HUES6 (cell line): ENCODE measurements around the gene FBXW9.
"Not testable (repeated sequence)": the region's sequence is repeated elsewhere in the genome, so short reads cannot be mapped to it uniquely, and the experiment has no call there.

Source experiments
- H3K27ac ChIP-seq: 2 replicates; pipeline ENCODE4 v1.7.0; 2013; ENCODE audit warnings: low read depth, mild to moderate bottlenecking, low read length, inconsistent platforms
- H3K27me3 ChIP-seq: 2 replicates; pipeline ENCODE4 v1.6.1; 2013; ENCODE audit warnings: low read length; ENCODE audit not compliant: control insufficient read depth, insufficient read depth
- H3K36me3 ChIP-seq: 2 replicates; pipeline ENCODE4 v1.6.1; 2013; ENCODE audit warnings: low read length; ENCODE audit not compliant: control insufficient read depth, insufficient read depth
- H3K4me1 ChIP-seq: 2 replicates; pipeline ENCODE4 v1.6.1; 2013; ENCODE audit warnings: low read length; ENCODE audit not compliant: control insufficient read depth, insufficient read depth
- H3K4me3 ChIP-seq: 2 replicates; pipeline ENCODE4 v1.5.1; 2013; ENCODE audit warnings: low read depth, low read length
- H3K9ac ChIP-seq: one replicate; pipeline ENCODE4 v1.6.1; 2013; ENCODE audit warnings: mild to moderate bottlenecking, low read length
- H3K9me3 ChIP-seq: 2 replicates; pipeline ENCODE4 v1.6.1; 2013; ENCODE audit warnings: low read depth, low read length; ENCODE audit not compliant: control insufficient read depth, insufficient read depth

FBXW9 gene

GRCh38 chr19:12678039-12678438 is 18.4 kb downstream of the FBXW9 start:
- H3K27ac ChIP-seq, H3K4me3 ChIP-seq, H3K4me1 ChIP-seq, H3K9ac ChIP-seq, H3K9me3 ChIP-seq, H3K27me3 ChIP-seq: not testable (repeated sequence)
- H3K36me3 ChIP-seq: peaks cover 64% of the 10 kb centered on the region

- H3K4me3 ChIP-seq: no peak overlapping the region
- H3K4me1 ChIP-seq: no peaks in the 10 kb centered on the region
- H3K27ac ChIP-seq: no peak overlapping the region
- H3K36me3 ChIP-seq: peaks cover 69% of the 10 kb centered on the region
- H3K9ac ChIP-seq: no peak overlapping the region
- H3K9me3 ChIP-seq: no peaks in the 10 kb centered on the region
- no peaks in the 10 kb centered on the region for H3K27me3 ChIP-seq
These were observed 19.5 kb downstream of the FBXW9 start for GRCh38 chr19:12676928-12677327.

- no peaks in the 10 kb centered on the region for H3K4me1 ChIP-seq
- H3K9me3 ChIP-seq: no peaks in the 10 kb centered on the region
- H3K27me3 ChIP-seq: no peaks in the 10 kb centered on the region
- peaks cover 69% of the 10 kb centered on the region for H3K36me3 ChIP-seq
- H3K4me3 ChIP-seq: no peak overlapping the region
- no peak overlapping the region for H3K9ac ChIP-seq
- no peak overlapping the region for H3K27ac ChIP-seq
These were observed 20.0 kb downstream of the FBXW9 start for GRCh38 chr19:12676384-12676792.

GRCh38 chr19:12675940-12676339 is 20.5 kb downstream of the FBXW9 start:
- Histone ChIP-seq H3K4me1 (no peaks in the 10 kb centered on the region), H3K4me3 (no peak overlapping the region), H3K9ac (no peak overlapping the region), H3K36me3 (peaks cover 69% of the 10 kb centered on the region), H3K27ac (no peak overlapping the region), H3K9me3 (no peaks in the 10 kb centered on the region), H3K27me3 (no peaks in the 10 kb centered on the region)

DNA sequence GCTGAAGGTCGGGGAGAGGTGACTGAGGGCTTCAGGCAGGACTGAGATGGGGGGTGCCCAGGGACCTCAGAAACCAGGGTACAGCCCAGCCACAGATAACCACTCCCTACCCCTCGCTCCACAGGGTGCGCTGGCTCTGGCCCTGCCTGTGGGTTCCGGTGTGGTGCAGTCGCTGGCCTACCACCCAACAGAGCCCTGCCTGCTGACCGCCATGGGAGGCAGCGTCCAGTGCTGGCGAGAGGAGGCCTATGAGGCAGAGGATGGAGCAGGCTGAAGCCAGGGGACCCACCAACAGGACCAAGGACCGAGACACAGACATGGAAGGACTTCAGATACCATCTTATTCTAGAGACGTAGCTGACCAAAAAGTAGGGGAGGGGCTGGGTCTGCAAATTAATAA is 21.0 kb downstream of the FBXW9 start:
- Histone ChIP-seq H3K27me3 (no peaks in the 10 kb centered on the region), H3K4me3 (no peak overlapping the region), H3K36me3 (peaks cover 69% of the 10 kb centered on the region), H3K27ac (no peak overlapping the region), H3K9me3 (no peaks in the 10 kb centered on the region), H3K4me1 (0 out of 2 replicates have a peak, but pooled peaks cover 3% of the 10 kb centered on the region), H3K9ac (no peak overlapping the region)

DNA sequence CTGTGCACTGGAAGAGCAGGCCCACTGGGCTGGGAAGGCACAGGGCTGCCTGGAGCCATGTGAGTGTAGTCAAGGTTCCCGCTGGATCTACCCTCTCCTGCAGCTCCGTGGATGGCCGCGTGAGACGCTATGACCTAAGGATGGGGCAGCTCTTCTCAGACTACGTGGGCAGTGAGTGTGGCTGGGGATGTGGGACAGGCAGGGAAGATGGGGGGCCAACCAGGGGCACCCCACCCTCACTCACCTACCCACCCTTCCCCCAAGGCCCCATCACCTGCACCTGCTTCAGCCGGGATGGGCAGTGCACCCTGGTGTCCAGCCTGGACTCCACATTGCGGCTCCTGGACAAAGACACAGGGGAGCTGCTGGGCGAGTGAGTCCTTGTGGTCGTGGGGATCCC is 23.7 kb downstream of the FBXW9 start:
- Histone ChIP-seq H3K27me3 (no peaks in the 10 kb centered on the region), H3K9ac (no peak overlapping the region), H3K4me3 (no peak overlapping the region), H3K36me3 (peaks cover 45% of the 10 kb centered on the region), H3K4me1 (0 out of 2 replicates have a peak, but pooled peaks cover 6% of the 10 kb centered on the region), H3K9me3 (no peaks in the 10 kb centered on the region), H3K27ac (no peak overlapping the region)

DNA sequence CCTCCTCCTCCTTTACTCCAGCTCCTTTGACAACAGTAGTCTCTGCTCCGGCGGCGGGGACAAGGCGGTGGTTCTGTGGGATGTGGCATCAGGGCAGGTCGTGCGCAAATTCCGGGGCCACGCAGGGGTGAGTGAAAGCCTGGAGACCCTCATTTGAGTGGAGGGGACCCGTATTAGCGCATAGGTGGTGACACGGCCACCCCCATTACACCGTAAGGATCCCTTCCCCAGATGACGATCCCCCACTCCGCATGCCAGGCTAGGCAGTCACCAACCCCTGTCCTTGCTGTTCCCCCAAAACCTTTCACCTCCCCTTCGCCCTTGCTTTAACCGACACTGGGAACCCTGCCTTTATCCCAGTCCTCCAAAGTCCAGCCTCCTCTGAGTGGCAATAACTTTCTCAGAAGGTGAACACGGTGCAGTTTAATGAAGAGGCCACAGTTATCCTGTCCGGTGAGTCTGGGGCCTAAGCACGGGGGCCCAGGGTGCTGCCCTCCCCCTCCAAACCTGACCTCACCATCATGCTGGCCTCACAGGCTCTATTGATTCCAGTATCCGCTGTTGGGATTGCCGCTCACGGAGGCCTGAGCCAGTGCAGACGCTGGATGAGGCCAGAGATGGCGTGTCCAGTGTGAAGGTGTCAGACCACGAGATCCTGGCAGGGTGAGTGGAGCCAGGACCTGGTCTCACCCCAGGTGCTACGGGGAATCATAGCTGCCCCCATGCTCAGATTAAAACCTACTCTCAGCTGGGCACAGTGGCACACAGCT is 26.1 kb downstream of the FBXW9 start:
- Histone ChIP-seq H3K4me3 (peak overlapping the region; percentile 85), H3K27ac (peak overlapping the region; percentile 89; the same call in 1 of the 2 replicates), H3K36me3 (peaks cover 23% of the 10 kb centered on the region), H3K27me3 (no peaks in the 10 kb centered on the region), H3K9me3 (no peaks in the 10 kb centered on the region), H3K9ac (peak overlapping the region; percentile 86), H3K4me1 (peaks cover 10% of the 10 kb centered on the region; the same call in 1 of the 2 replicates)

GRCh38 chr19:12669270-12670158 is 26.9 kb downstream of the FBXW9 start:
- peak overlapping the region; percentile 85 for H3K4me3 ChIP-seq
- H3K4me1 ChIP-seq: peaks cover 12% of the 10 kb centered on the region; the same call in 1 of the 2 replicates
- peaks cover 22% of the 10 kb centered on the region for H3K36me3 ChIP-seq
- H3K27me3 ChIP-seq: no peaks in the 10 kb centered on the region
- peak overlapping the region; percentile 86 for H3K9ac ChIP-seq
- H3K27ac ChIP-seq: peak overlapping the region; percentile 89
- H3K9me3 ChIP-seq: no peaks in the 10 kb centered on the region

DNA sequence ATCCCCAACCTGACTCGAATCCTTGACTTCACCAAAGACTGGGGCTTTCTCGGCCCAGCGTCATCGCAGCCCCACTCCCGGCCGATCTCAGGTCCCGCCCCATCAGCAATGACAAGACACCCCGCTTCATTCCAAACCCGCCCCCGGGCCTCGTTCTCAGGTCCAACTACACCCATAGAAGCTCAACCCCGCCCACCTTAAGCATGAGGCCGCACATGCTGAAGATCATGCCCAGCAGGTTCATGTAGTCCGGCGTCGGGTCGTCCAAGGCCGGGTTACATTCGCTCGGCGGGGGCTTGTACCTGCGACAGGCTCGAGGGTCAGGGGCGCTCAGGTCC is 27.5 kb downstream of the FBXW9 start:
- H3K4me1 ChIP-seq: peaks cover 15% of the 10 kb centered on the region
- H3K27me3 ChIP-seq: no peaks in the 10 kb centered on the region
- H3K9ac ChIP-seq: peak overlapping the region; percentile 86
- no peaks in the 10 kb centered on the region for H3K9me3 ChIP-seq
- peaks cover 16% of the 10 kb centered on the region for H3K36me3 ChIP-seq
- H3K27ac ChIP-seq: peak overlapping the region; percentile 89; the same call in 1 of the 2 replicates
- H3K4me3 ChIP-seq: peak overlapping the region; percentile 85

DNA sequence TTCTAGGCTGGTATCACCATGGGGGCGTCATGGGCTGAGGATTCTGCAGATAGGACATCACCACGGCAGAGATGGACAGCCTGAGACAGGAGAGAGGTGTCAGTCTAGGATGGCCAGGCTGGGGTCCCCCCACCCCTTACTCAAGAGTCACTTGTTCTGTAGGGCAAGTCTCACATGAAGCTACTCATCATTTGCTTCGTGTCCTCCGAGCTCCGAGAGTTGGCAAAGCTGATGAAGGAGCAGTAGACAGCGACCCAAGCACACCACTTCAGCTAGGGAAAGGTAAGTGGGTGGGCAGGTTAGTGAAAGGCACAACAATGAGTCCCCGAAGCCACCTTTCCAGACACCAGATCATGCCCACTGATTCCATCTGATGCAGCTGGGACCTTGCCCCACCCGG is 28.1 kb downstream of the FBXW9 start:
- Histone ChIP-seq H3K9me3 (no peaks in the 10 kb centered on the region), H3K9ac (peak overlapping the region; percentile 86), H3K4me3 (peak overlapping the region; percentile 85), H3K4me1 (peaks cover 15% of the 10 kb centered on the region), H3K36me3 (peaks cover 19% of the 10 kb centered on the region), H3K27ac (no peak overlapping the region), H3K27me3 (no peaks in the 10 kb centered on the region)

DNA sequence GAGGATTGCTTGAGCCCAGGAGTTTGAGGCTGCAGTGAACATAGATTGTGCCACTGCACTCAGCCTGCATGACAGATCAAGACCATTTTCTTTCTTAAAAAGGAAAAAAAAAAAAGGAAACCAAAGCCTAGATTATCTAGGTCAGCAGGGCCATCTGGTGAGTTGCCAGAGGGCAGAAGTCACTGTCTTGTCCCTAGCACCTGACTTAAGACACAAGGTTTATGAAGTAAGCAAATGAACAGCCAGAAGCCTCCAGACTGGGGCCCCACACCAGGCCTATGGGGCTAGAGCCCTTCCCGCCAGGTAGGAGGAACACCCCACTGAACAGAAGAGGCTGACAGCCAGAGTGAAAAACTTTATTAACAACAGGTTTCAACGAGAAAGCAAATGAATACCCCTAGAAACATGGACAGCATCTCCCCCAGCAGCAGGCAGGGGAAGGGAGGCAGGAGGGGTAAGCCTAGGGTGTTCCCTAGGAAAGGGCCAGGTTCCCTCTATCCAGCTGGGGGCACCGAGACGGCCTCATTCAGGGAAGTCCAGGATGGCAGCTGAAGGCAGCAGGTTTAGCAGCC is 28.6 kb downstream of the FBXW9 start:
- peak overlapping the region; percentile 85 for H3K4me3 ChIP-seq
- no peaks in the 10 kb centered on the region for H3K27me3 ChIP-seq
- H3K4me1 ChIP-seq: peaks cover 15% of the 10 kb centered on the region
- H3K9me3 ChIP-seq: no peaks in the 10 kb centered on the region
- no peak overlapping the region for H3K27ac ChIP-seq
- H3K36me3 ChIP-seq: peaks cover 20% of the 10 kb centered on the region
- H3K9ac ChIP-seq: no peak overlapping the region
